NCI-H128 (cell line): ENCODE results near the gene COBL.
"Not testable (repeated sequence)": the region's sequence is repeated elsewhere in the genome, so short reads cannot be mapped to it uniquely, and the experiment has no call there.

Experiments
- DNase-seq: peaks from one replicate; lab custom pipeline; 2025; ENCODE audit not compliant: unreplicated experiment; lab: John Stamatoyannopoulos, UW

COBL gene

DNA sequence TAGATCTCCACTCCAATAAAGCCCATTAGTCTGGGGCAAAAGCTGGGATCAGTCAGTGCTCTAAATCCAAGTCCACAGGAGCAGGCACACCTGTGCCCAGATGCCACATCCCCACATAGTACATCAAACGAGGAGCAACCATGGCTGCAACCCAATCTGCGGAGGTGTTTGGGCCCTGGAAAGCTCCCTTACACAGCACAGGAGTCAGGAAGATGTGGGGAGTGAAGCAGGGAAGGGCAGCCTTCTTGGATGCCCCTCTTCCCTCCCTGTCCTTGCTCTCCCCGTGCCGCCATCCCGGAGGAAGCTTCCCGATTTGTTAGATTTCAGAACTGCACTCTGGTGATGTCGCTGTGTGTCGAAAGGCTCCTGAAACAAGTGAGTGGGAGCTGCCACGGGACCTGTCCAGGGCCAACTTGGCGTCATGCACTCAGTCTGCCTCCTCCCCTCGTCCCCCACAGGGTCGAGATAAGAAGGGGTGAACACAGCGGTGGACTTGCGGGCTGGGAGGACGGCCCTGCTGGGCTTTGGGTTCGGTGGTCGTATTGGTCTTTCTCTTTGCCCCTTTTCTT lies 303.3 kb downstream of the COBL start:
- no peak for DNase-seq

DNA sequence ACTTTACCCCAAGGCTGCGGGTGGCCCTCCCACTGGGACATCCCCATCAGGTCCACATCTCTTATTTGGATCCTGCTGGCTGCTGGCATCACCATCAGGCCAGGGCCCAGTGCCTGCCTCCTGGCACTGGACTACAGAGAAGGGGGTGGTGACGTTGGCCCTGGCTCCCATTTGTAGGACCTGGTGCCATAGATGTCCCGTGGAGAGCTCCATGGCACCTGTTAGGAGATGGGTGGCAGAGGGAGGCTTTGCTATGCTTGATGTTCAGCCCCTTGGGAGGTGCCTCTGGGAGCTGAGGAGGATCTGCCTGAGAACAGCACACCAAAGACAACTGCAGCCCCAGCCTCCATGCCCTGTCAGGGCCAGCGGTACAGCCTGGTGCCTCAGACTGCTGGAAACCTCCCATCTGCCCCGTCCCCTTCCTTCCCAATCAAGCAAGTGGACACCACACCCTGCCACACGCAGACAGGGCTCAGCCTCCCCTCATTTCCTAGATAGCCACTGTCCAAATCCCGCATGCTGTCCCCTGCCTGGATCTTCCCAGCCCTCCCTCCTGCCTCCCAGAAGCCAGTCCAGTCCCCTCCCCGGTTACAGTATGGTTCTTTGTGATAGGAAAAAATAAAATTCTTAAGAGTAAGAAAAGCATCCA lies 303.9 kb downstream of the COBL start:
- no peak for DNase-seq

DNA sequence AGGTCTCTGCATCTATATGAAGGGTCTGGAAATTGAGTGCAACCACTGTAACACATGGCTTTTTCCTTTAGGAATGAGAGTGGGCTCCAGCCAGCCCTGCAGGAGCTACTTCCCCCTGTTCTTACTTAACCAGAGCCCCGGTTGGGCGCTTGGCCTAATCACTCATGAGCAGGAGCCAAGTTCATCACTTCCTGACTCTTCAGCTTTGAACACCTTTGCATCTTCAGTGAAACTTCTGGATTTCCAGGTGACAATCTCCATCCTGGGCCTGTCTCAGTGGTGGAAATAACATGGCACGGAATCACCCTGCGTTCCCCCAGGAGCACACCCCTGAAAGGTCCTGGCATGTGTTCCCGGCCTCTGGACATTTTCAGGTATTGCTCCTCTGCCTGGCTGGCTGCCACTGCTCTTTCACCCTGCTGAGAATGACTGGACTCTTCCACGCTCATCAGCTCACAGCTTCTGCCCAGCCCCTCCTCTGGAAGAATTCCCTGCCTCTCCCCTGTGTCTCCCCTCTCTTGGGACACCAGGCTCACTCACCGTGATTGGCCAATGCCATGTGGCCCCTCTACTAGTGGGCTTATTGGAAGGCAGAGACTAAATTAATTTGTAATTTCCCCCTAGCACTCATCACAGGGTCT lies 304.8 kb downstream of the COBL start:
- no peak for DNase-seq

DNA sequence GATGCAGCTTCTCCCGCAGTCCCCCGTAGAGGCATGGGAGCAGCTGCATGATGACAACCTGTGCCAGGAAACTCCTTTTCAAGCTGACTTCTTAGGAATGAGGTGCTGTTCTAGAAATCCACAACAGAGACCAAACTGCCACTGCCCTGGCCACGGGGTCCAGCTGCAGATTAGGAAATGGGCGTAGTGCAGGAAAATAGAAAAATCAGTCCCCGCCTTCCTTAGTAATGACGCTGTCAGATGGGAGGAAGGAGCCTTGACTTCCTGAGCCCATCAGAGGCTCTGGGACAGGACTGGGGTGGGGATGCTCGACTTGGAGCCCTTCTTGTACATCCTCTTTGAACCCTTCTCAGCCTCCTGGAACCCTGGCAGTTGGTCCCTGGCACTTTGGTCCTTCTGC lies 306.1 kb downstream of the COBL start:
- DNase-seq, result no peak

DNA sequence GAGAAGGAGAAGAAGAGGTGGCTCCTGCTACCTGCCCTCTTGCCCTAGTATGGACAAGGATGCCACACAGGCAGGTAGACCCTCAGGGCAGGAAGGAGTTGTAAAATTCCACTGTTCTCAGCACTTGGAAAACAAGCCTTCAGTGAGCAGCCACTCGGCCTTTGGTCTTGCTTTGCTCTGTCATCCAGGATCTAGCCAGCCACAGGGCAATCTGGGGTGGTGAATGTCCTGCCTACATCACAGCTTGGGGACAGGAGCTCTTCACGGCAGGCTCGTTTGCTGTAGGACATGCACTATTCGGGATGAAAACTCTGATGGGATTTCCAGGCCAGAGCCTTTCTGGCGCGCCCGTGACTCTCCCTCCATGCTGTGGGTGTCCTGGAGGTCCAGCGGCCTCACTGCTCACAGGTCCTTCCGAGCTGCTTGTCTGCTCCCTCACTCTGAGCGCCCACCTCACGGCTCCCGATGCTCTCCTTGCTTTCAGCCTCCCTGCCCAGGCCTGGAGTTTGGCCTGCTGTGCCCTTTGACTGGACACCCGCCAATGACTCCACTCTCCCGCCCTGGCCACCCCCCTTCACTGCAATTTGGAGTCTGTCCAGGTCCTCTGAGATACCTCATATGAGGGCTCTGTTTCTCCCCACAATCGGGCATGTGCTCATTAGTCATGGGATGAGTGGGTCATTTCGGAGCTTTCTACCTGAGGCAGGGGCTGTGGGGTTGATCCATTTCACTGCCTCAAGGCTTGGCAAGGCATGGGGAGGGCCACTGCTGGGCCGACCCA lies 306.7 kb downstream of the COBL start:
- DNase-seq, result no peak

DNA sequence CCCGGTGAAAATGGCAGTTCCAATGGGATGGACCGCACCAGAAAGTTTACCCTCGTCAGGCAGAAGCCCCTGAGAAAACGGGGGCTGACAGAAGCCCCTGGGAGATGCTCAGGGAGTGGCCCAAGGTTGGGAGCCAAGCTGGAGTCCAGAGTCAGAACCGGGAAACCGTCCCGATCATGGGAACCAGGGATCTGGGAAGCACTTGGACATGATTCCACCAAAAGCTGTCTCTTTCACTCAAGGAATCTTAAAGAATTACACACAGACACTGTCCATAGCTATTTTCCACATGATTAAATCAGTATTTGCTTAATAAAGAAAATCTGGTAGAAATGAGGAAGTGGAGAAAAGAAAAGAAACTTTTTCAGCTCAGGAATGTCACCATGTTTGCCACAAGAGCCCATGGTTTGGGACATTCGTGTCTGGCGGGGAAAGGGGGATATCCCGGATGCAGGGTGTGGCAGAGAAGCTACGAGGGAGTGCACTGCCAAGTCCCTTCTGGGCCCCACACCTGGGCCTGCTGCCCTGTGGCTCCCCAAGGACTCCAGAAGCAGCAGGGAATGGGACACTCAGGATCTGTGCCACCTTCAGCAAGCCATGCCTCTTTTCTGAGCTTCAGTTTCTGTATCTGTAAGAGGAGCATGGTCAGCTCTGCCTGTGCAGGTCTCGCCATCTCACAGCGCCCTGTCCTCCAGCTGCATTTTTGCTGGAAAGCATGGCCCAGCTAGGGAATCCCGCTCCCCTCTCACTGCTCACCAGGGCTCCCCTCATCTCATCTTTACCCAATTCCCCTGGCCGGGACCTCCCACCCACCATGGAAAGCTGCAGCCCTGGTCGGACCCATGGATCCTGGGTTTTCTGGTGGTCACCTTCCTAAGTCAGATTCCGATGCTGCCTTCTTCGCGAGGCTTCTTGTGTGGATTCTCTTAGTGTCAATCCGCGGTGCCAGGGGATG lies 308.8 kb downstream of the COBL start:
- DNase-seq, result no peak

DNA sequence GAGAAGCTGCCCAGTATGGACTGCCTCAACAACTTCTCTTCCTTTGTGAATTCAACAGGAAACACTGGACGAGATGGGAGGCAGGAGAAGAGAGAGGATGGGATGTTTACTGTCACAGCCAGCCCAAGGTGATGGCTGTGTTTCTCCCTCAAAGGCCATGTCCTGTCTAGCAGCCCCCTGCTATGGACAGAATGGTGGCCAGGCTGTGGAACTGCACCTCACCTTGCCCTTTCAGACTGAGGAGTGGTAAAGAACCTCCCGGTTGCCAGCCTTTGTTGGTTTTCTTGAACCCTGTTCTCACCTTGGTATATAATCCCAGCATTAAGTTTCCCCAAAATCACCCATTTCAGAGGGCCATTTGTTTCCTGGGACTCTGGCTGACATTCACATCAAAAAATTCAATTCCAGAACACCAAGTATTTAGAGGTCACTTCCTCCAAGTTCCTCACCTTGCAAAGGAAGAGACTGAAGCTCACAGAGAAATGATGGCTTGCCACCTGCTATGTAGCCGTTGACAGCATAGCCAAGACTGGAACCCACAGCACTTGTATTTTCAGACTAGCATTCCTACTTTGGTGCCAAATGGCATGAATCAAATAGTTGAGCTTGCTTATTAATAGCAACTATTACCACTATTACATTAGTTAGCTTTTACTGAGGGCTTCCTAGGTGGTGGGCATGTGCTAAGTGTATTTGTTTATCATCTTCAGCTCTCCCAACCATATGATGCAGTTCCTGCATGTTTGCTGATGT lies 309.9 kb downstream of the COBL start:
- DNase-seq, result no peak

DNA sequence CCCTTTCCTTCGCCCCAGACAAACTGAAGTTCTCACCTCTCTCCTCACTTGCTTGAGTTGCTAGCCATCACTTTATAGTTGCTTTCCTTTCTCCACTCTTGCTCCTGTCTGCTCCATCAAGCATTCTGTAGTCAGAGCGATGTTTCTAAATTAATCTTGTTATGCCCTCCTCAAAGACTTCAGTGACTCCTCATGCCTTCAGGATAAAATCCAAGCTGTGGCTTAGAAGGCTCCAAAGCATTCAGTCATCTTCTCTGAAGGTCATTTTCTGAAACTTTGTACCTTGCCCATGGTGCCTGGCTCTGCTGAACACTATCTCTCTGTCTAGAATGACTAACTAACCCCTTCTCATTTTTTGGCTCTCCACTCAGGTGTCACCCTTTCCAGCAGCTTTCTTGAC lies 311.5 kb downstream of the COBL start:
- DNase-seq, result no peak

DNA sequence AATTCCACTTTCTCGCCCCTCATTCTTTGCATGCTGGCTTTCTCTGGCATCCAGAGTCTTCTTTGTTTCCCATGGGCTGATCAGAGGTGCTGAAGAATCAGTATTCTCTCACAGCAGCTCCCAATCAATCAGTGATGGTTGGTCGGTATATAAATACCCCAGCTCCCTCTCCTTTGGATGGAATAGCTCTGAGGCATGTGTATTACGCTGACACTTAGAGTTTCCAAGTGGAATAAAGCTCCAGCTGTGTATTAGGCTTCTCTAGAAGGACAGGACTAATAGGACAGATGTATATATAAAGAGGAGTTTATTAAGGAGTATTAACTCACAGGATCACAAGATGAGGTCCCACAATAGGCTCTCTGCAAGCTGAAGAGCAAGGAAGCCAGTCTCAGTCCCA lies 315.7 kb downstream of the COBL start:
- no peak for DNase-seq

DNA sequence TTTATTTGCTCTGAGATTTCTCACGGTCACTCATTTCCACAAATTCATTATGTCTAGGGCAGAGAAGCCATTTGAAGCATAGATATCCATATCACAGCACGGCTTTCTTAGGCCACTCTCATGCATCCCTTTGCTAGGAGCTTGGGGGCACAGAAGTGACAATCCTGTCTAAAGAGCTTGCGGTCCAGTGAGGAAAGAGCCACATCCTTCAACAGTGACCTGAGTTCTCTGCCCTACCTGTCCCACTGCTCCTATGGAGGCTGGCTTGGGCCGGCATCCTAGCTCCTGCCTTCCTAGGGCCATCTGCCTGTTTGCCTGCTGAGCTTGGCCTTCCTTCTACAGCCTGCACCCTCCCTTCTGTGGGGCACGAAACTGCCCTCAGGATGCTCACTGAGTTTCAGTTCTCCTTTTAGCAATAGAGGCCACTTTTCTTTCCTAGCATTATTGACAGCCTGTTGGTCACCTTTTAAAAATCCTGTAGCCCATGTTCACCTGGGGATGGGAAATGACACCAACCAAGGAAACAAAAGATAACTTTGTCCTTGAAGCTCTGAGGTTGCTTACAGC lies 321.8 kb downstream of the COBL start:
- DNase-seq, result no peak

DNA sequence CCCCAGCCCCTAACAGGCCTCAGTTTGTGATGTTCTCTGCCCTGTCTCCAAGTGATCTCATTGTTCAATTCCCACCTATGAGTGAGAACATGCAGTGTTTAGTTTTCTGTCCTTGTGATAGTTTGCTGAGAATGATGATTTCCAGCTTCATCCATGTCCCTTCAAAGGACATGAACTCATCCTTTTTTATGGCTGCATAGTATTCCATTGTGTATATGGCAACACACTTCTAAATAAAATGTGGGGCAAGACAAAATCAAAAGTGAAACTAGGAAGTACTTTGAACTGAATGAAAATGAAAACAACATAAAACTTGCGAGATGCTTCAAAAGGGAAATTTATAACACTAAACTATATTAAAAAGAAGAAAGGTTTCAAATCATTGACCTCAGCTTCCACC lies 326.4 kb downstream of the COBL start:
- DNase-seq, result not testable (repeated sequence)

DNA sequence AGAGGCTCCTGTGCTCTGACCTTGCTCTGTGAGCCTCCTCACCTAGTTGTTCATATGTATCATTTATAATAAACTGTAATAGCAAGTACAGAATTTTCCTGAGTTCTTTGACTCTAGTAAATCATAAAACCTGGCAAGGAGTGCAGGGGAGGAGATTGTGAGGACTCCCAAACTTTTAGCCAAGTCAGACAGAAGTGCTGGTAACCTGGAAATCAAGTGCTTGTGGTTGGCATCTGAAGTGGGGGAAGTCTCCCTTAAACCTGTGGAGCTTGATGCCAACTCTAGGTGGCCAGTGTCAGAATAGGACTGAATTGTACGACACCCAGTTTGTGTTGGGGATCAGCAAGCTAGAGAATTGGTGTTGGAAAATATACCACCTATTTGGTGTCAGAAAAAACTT lies 327.6 kb downstream of the COBL start:
- DNase-seq, result no peak

DNA sequence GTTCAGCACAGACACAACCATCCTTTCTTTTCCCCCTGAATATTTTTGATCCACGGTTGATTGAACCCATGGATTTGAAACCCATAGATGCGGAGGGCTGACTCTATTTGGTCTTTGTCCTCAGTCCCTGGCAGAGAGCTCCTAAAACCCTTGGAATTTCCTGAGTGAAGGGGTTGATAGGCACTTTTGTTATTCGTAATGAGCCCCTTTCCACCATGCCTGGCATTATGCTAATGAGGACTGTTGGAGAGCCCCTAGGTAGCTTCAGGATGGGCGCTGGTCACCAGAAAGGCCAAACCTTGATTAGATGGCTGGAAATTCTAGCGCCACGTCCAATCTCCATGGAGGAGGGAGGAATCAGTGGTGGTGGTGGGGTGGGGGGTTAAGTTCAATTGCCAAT lies 328.1 kb downstream of the COBL start:
- no peak for DNase-seq

DNA sequence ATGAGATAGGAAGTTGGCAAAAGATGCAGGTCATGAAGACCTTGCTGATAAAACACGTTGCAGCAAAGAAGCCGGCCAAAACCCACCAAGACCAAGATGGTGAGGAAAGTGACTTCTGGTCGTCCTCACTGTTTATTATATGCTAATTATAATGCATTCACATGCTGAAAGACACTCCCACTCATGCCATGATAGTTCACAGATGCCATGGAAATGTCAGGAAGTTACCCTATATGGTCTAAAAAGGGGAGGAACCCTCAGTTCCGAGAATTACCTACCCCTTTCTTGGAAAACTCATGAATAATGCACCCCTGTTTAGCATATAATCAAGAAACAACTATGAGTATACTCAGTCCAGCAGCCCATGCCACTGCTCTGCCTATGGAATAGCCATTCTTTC lies 331.5 kb downstream of the COBL start:
- no peak for DNase-seq

DNA sequence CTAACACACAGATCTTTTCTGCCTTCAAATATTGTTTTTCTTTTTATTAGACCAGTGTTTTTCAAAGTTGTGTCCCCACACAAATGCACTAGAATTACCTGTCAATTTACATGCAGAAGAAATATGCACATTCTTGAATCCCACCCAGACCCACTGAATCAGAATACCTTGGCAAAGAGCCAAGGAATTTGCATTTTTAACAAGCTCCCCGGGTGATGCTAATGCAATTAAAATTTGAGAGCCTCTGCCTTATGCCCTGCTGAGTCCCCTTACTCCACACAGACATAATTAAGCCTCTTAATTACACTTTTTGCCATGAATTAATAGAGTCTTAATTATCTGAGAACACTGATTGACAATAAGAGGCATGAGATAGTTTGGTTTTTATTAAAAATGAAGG lies 332.8 kb downstream of the COBL start:
- no peak for DNase-seq

DNA sequence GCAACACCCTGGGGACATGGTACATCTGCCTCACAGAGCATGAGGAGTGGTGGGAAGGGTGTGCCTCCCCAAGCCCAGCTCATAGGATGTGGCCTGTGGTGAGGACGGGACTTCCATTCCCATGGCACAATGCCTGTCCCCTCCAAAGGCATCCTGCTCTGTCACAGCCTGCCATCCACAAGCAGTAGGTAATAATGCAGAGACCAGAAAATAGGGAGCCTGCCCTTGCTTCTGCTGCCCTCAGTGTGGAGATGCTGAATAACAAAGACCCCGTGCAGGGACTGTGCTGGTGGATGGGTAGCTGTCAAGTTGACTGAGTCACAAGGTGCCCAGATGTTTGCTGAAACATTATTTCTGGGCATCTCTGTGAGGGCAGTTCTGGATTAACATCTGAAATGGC lies 334.0 kb downstream of the COBL start:
- no peak for DNase-seq

DNA sequence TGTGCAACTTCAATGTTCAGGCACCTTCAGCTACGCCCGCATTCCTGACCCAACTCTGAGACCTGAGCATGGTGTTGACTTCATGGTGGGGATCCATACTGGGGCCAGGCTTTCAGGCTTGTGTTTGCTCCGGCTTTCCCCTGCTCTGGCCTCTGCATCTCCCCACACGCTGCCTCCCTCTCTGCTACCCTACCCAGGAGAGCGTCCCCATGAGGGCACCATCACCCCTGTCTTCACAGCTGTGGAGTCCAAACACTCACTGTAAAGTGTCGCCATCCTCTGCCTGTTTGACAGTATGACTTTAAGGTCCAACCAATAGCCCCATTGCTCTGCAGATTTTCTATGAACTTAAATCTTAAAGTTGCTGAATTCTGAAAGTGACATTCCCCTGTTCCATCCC lies 334.9 kb downstream of the COBL start:
- DNase-seq, result no peak

DNA sequence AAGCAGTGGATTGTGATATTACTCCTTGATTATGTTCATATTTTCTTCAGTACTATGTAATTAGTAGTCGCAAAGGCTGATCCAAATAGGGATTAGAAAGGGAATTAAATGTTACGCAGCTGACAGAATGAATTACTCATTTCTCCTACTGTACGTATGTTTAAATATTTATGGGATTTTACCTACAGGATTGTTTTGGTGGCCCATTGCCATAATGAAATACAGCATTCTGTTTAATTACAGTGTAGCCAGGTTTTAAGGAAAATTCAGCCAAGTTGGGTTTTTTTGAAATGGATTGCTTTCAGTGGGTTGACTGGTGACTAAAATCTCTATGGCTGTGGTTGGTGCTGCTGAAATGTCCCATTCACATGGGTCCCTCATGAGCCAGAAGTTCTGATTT lies 336.2 kb downstream of the COBL start:
- no peak for DNase-seq

DNA sequence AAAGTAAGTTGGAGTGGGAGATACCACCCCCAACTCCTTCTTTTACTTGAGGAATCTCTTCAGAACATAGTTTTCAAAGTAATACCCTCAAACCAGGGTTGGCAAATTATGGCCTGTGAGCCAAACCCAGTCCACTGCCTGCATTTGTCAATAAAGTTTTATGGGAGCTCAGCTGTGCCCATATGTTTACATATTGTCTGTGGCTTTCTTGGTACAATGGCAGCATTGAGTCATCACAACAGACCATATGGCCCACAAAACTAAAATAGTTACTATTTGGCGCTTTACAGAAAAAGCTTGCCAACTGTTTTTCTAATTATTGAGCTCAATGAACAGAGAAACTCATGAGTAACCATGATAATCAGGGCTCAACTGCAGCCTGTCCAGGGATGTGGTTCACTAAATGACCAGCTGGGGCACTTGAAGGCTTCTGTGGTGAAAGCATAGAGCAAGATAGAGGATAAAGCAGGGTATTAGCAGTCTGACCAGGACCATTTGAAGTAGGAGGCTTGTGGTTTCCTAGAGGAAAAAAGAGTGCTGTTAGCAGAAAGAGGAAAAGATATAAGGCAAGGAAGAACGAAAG lies 337.9 kb downstream of the COBL start:
- DNase-seq, result no peak

DNA sequence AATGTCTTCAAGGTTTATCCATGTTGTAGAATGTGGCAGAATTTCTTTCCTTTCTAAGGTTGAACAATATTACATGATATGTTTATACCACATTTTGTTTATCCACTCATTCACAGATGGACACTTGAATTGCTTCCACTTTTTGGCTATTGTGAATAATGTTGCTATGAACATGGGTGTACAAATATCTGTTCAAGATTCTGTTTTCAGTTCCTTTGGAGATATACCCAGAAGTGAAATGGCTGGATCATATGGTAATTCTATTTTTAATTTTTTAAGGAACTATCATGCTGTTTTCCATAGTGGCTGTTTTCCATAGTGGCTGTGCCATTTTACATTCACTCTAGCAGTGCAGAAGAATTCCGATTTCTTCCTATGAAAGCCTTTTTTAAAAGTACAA lies 339.2 kb downstream of the COBL start:
- no peak for DNase-seq
